Inflammatory macrophage (primary cell): ENCODE results near the gene SLC30A7.
"Not testable (repeated sequence)": the region's sequence is repeated elsewhere in the genome, so short reads cannot be mapped to it uniquely, and the experiment has no call there.

Source experiments
- DNase-seq, 2 donors: peaks; one replicate each; pipeline ENCODE4 v3.0.0-alpha.2; 2020 to 2022
- total RNA-seq, 18 experiments: gene quantifications; one replicate each; lab custom pipeline; 2026; ENCODE audit warnings: mixed read lengths in 6 of 18, inconsistent platforms in 2 of 18; lab: John Stamatoyannopoulos, UW

The SLC30A7 gene
- total RNA-seq: 71.8 to 169 (median 141) reads per million in 18 experiments

GRCh38 chr1:100895540-100896480, at the start of gene SLC30A7:
SLC30A7 (plus strand) TSS chr1:100896090; CDS start chr1:100896263, 173 bp downstream.
- peak; percentile 88 to 92 for DNase-seq

- no peak for DNase-seq
Observed at GRCh38 chr1:100847361-100848082, 48.4 kb upstream of the SLC30A7 start.

GRCh38 chr1:100851726-100852125, 44.2 kb upstream of the SLC30A7 start:
- DNase-seq: no peak

- no peak for DNase-seq
Observed at GRCh38 chr1:100852976-100853375, 42.9 kb upstream of the SLC30A7 start.

- not testable (repeated sequence) for DNase-seq
Observed at GRCh38 chr1:100855116-100855515, 40.8 kb upstream of the SLC30A7 start.

- DNase-seq: no peak
Observed at GRCh38 chr1:100860397-100860991, 35.4 kb upstream of the SLC30A7 start.

- DNase-seq: peak; percentile 61 to 82
Observed at GRCh38 chr1:100861379-100861778, 34.5 kb upstream of the SLC30A7 start.

- DNase-seq: no peak
Observed at GRCh38 chr1:100862591-100862990, 33.3 kb upstream of the SLC30A7 start.

GRCh38 chr1:100866041-100866900, 29.6 kb upstream of the SLC30A7 start:
- peak; percentile 19 to 67 for DNase-seq

- no peak for DNase-seq
Observed at GRCh38 chr1:100866901-100867206, 29.0 kb upstream of the SLC30A7 start.

- DNase-seq: peak; percentile 7 to 59
Observed at GRCh38 chr1:100868364-100868995, 27.4 kb upstream of the SLC30A7 start.

GRCh38 chr1:100869996-100870395, 25.9 kb upstream of the SLC30A7 start:
- no peak for DNase-seq

- no peak for DNase-seq
Observed at GRCh38 chr1:100874433-100874832, 21.5 kb upstream of the SLC30A7 start.

- no peak for DNase-seq
Observed at GRCh38 chr1:100875228-100875627, 20.7 kb upstream of the SLC30A7 start.

GRCh38 chr1:100876291-100876690, 19.6 kb upstream of the SLC30A7 start:
- no peak for DNase-seq

- DNase-seq: no peak
Observed at GRCh38 chr1:100879422-100879821, 16.5 kb upstream of the SLC30A7 start.

- no peak for DNase-seq
Observed at GRCh38 chr1:100881687-100882086, 14.2 kb upstream of the SLC30A7 start.

GRCh38 chr1:100882698-100883097, 13.2 kb upstream of the SLC30A7 start:
- DNase-seq: peak; percentile 82 to 88

GRCh38 chr1:100883963-100884362, 11.9 kb upstream of the SLC30A7 start:
- DNase-seq: peak in 1 of 2 donors; percentile 12

- not testable (repeated sequence) for DNase-seq
Observed at GRCh38 chr1:100889007-100889406, 6.9 kb upstream of the SLC30A7 start.

- not testable (repeated sequence) for DNase-seq
Observed at GRCh38 chr1:100889869-100890482, 5.9 kb upstream of the SLC30A7 start.
